ENCODE measurements around the gene GTF2F2. TPM values are rescaled to one million over a fixed set of nuclear protein-coding genes. Genes with fewer than 3 reads are reported as not detected.

GTF2F2 gene
- total RNA-seq, 6 donors from 2014 or later, result 10.2 to 29.3 (median 18.2) TPM

DNA sequence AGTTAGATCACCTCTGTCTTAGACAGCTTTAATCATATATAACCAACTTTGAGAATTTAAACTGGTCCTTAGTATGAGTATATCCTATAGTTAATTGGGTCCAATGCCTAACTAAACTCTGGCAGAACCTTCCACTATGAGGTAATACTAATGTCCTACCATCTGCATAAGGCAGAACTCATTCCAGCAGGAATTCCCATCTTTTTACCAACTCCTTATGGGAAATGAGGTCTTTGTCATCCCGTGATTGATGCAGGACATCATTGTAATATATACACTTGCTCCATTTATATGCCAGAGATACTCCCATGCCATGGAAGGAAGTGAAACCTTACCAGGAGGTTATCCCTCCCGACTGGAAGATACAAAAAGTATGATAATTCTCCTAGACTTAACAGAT lies 77.7 kb downstream of the GTF2F2 start:
- WGBS, 2 donors, result 61 to 66% methylated on average over 2 of the region's 2 CpGs
- Histone ChIP-seq H3K36me3 (no peaks in the 10 kb centered on the region), H3K9me3 (no peaks in the 10 kb centered on the region), H3K4me1 (peaks cover 0 to 11% (median 8%) of the 10 kb centered on the region in 4 donors), H3K27ac (no peak overlapping the region), H3K4me3 (no peak overlapping the region), H3K27me3 (no peaks in the 10 kb centered on the region)
- DNase-seq, result no peak
- TF ChIP-seq POLR2A (IDR thresholded peaks at IDR 0.05) (no peak), EP300 (IDR thresholded peaks at IDR 0.05) (no peak), POLR2AphosphoS5 (IDR thresholded peaks at IDR 0.05) (no peak)
- TF ChIP-seq, protein P1, sequence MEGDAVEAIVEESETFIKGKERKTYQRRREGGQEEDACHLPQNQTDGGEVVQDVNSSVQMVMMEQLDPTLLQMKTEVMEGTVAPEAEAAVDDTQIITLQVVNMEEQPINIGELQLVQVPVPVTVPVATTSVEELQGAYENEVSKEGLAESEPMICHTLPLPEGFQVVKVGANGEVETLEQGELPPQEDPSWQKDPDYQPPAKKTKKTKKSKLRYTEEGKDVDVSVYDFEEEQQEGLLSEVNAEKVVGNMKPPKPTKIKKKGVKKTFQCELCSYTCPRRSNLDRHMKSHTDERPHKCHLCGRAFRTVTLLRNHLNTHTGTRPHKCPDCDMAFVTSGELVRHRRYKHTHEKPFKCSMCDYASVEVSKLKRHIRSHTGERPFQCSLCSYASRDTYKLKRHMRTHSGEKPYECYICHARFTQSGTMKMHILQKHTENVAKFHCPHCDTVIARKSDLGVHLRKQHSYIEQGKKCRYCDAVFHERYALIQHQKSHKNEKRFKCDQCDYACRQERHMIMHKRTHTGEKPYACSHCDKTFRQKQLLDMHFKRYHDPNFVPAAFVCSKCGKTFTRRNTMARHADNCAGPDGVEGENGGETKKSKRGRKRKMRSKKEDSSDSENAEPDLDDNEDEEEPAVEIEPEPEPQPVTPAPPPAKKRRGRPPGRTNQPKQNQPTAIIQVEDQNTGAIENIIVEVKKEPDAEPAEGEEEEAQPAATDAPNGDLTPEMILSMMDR (IDR thresholded peaks at IDR 0.05), result no peak
- ATAC-seq (ENCODE audit: low FRiP score in 2 of 2), result no peak

DNA sequence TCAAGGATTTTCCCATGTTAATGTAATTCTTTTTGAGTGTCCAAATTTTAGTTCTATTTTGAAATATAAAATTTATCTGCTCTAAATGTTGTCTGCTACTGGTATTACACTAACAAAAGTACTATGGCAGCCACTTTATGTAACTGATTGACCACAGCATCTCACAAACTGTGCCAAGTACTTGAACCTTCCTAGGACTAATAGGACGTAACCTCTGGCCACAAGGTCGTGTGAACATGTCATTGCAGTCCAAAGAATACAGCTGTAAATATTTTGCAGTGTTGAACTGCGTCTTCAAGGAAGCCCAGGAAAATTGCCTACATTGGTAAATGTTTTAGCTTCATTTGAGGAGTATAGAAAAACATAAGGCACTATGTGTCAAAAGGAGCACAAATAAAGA lies 78.6 kb downstream of the GTF2F2 start:
- Histone ChIP-seq H3K27me3 (no peaks in the 10 kb centered on the region), H3K36me3 (no peaks in the 10 kb centered on the region), H3K27ac (no peak overlapping the region), H3K9me3 (no peaks in the 10 kb centered on the region), H3K4me1 (peaks cover 0 to 11% (median 8%) of the 10 kb centered on the region in 4 donors), H3K4me3 (no peak overlapping the region)
- ATAC-seq (ENCODE audit: low FRiP score in 2 of 2), result no peak
- 67 to 82% methylated on average over 3 of the region's 3 CpGs for WGBS, 2 donors
- no peak for DNase-seq
- TF ChIP-seq, protein P1 (IDR thresholded peaks at IDR 0.05), result no peak
- no peak for TF ChIP-seq EP300 (IDR thresholded peaks at IDR 0.05)
- TF ChIP-seq POLR2A (IDR thresholded peaks at IDR 0.05), result no peak
- no peak for TF ChIP-seq POLR2AphosphoS5 (IDR thresholded peaks at IDR 0.05)

DNA sequence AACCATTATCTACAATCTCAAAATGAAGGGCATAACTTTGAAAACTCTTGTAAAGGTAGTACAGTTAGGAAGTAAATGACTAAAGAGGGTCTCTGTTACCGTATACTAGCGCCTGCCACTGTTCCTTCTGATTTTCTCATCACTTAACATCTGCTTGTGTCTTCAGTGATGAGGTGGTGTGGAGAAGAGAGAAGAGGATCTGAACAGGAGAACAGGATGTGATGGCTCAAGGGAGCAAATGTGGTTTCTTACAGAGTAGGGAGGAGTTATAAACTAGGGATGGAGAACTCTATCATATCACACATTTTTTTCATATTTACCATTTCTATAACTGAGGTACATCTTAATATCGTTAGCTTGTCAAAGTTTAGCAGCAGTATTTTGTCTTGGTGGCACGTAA lies 79.4 kb downstream of the GTF2F2 start:
- Histone ChIP-seq H3K27ac (no peak overlapping the region), H3K36me3 (no peaks in the 10 kb centered on the region), H3K27me3 (no peaks in the 10 kb centered on the region), H3K4me1 (peaks cover 0 to 11% (median 8%) of the 10 kb centered on the region in 4 donors), H3K4me3 (no peak overlapping the region), H3K9me3 (no peaks in the 10 kb centered on the region)
- TF ChIP-seq POLR2AphosphoS5 (IDR thresholded peaks at IDR 0.05), result no peak
- TF ChIP-seq, protein P1 (IDR thresholded peaks at IDR 0.05), result no peak
- no peak for TF ChIP-seq POLR2A (IDR thresholded peaks at IDR 0.05)
- TF ChIP-seq EP300 (IDR thresholded peaks at IDR 0.05), result no peak
- DNase-seq, result no peak
- no peak for ATAC-seq (ENCODE audit: low FRiP score in 2 of 2)
- WGBS, 2 donors, result 83 to 91% methylated on average over 4 of the region's 4 CpGs

DNA sequence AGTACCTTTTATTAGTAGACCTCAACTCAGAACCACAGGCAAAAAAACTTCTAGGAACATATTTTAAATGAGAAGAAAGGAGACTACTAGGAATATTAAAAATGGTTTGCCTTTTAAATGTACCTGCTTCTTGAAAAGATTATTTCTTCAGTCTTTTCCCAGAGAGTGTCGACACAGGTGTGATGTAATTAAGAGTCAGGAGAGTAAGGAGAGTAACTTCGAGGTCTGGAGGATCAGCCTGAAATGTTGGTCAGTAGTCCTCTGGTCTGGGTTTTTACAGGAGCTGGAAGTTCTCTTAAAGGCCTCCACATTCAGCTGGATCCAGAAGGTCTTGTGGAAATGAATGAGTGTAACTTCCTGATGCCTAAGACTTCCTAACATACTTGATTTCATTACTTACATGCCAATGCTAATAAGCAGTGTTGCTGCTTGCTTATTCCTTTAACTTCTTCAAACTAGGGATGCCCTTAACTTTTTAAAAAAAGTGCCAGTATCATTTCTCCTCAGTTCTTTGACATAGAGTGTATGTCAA lies 80.5 kb downstream of the GTF2F2 start, which contains the start of gene KCTD4:
TSS of gene KCTD4 (minus strand) at position 345 of the 532 bp plus-strand sequence. CDS start 6,478 bp downstream, outside the sequence.
- 73 to 82% methylated on average over 2 of the region's 2 CpGs for WGBS, 2 donors
- no peak for TF ChIP-seq EP300 (IDR thresholded peaks at IDR 0.05)
- no peak for TF ChIP-seq POLR2AphosphoS5 (IDR thresholded peaks at IDR 0.05)
- TF ChIP-seq POLR2A (IDR thresholded peaks at IDR 0.05), result no peak
- TF ChIP-seq, protein P1 (IDR thresholded peaks at IDR 0.05), result no peak
- Histone ChIP-seq H3K9me3 (no peaks in the 10 kb centered on the region), H3K27ac (no peak within 1 kb of the TSS), H3K4me1 (peaks cover 0 to 6% (median 1%) of the 10 kb centered on the region in 4 donors), H3K4me3 (no peak within 1 kb of the TSS), H3K27me3 (no peaks in the 10 kb centered on the region), H3K36me3 (no peaks in the 10 kb centered on the region)
- no peak for DNase-seq
- ATAC-seq (ENCODE audit: low FRiP score in 2 of 2), result no peak

DNA sequence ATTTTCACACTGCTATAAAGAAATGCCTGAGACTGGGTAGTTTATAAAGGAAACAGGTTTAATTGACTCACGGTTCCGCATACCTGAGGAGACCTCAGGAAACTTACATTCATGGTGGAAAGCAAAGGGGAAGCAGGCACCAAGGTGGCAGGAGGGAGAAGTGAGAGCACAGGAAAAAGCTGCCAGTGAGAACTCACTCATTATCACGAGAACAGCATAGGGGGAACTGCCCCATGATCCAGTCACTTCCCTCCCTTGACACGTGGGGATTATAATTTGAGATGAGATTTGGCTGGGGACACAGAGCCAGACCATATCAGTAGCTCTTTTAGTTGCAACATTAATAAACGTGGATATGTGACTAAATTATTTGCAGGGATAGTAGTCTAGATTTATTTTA lies 84.8 kb downstream of the GTF2F2 start:
- no peak for ATAC-seq (ENCODE audit: low FRiP score in 2 of 2)
- 74 to 75% methylated on average over 5 of the region's 5 CpGs for WGBS, 2 donors
- Histone ChIP-seq H3K27ac (no peak overlapping the region), H3K9me3 (no peaks in the 10 kb centered on the region), H3K4me1 (peaks cover 0 to 13% (median 6%) of the 10 kb centered on the region in 4 donors), H3K27me3 (no peaks in the 10 kb centered on the region), H3K4me3 (no peak overlapping the region), H3K36me3 (no peaks in the 10 kb centered on the region)
- DNase-seq, result no peak
- TF ChIP-seq EP300 (IDR thresholded peaks at IDR 0.05) (no peak), POLR2AphosphoS5 (IDR thresholded peaks at IDR 0.05) (no peak), POLR2A (IDR thresholded peaks at IDR 0.05) (no peak)
- TF ChIP-seq, protein P1 (IDR thresholded peaks at IDR 0.05), result no peak

Measured in upper lobe of left lung (tissue), 6 donors.